ENCODE data around the gene RPL7A. TPM values are rescaled to one million over a fixed set of nuclear protein-coding genes. Genes with fewer than 3 reads are reported as not detected.

RPL7A gene
- total and polyA plus RNA-seq, 12 donors, result 859 to 3,182 (median 927) TPM

GRCh38 chr9:133368249-133368881 is 20.3 kb downstream of the RPL7A start:
- ATAC-seq (peak in 4 of 8 donors; percentile 3 to 23 (median 16)), DNase-seq (no peak)
- peak overlapping the region in 2 of 10 donors; percentile 5 to 13 for H3K27ac ChIP-seq
- no peaks in the 10 kb centered on the region for H3K27me3 ChIP-seq
- intact Hi-C loops (cut with DNase I), result no loop called here
- H3K9me3 ChIP-seq, result no peaks in the 10 kb centered on the region
- no peak overlapping the region for H3K4me3 ChIP-seq
- peaks cover 26 to 67% (median 60%) of the 10 kb centered on the region in 9 donors for H3K4me1 ChIP-seq
- TF ChIP-seq CTCF (IDR thresholded peaks at IDR 0.05), result no peak
- 66 to 78% methylated on average over 18 of the region's 18 CpGs for WGBS, 2 donors
- H3K36me3 ChIP-seq, result peaks cover 0 to 90% (median 51%) of the 10 kb centered on the region in 9 donors

GRCh38 chr9:133369422-133369821 is 21.4 kb downstream of the RPL7A start:
- WGBS, 2 donors, result 80 to 82% methylated on average over 6 of the region's 6 CpGs
- DNase-seq, result no peak
- no peak for TF ChIP-seq CTCF (IDR thresholded peaks at IDR 0.05)
- peaks cover 26 to 77% (median 71%) of the 10 kb centered on the region in 9 donors for H3K4me1 ChIP-seq
- H3K36me3 ChIP-seq, result peaks cover 0 to 86% (median 42%) of the 10 kb centered on the region in 9 donors
- no peak for ATAC-seq
- no peak overlapping the region for H3K4me3 ChIP-seq
- H3K9me3 ChIP-seq, result no peaks in the 10 kb centered on the region
- no peaks in the 10 kb centered on the region for H3K27me3 ChIP-seq
- peak overlapping the region in 1 of 10 donors; percentile 80 for H3K27ac ChIP-seq
- intact Hi-C loops (cut with DNase I), result no loop called here

GRCh38 chr9:133369933-133370332 is 21.9 kb downstream of the RPL7A start:
- no peaks in the 10 kb centered on the region for H3K9me3 ChIP-seq
- H3K27ac ChIP-seq, result peak overlapping the region in 1 of 10 donors; percentile 80
- H3K27me3 ChIP-seq, result no peaks in the 10 kb centered on the region
- H3K4me1 ChIP-seq, result peaks cover 26 to 82% (median 76%) of the 10 kb centered on the region in 9 donors
- intact Hi-C loops (cut with DNase I), result loop anchor here in 1 of 10 donors (5.0 kb wide), 1 partner anchor 33 kb away; the partner anchor contains the start of gene SURF6
- no peak for DNase-seq
- WGBS, 2 donors, result 80 to 86% methylated on average over 7 of the region's 7 CpGs
- no peak for ATAC-seq
- H3K36me3 ChIP-seq, result peaks cover 0 to 81% (median 38%) of the 10 kb centered on the region in 9 donors
- TF ChIP-seq CTCF (IDR thresholded peaks at IDR 0.05), result no peak
- H3K4me3 ChIP-seq, result no peak overlapping the region

- intact Hi-C loops (cut with DNase I), result loop anchor here in 1 of 10 donors (5.0 kb wide), 1 partner anchor 33 kb away; the partner anchor contains the start of gene SURF6
- Histone ChIP-seq H3K27ac (peak overlapping the region in 1 of 10 donors; percentile 80), H3K4me3 (peak overlapping the region in 1 of 10 donors; percentile 34), H3K4me1 (peaks cover 26 to 86% (median 77%) of the 10 kb centered on the region in 9 donors), H3K36me3 (peaks cover 0 to 73% (median 31%) of the 10 kb centered on the region in 9 donors), H3K9me3 (no peaks in the 10 kb centered on the region), H3K27me3 (no peaks in the 10 kb centered on the region)
- WGBS, 2 donors, result 73 to 79% methylated on average over 9 of the region's 9 CpGs
- ATAC-seq (no peak), DNase-seq (no peak)
- no peak for TF ChIP-seq CTCF (IDR thresholded peaks at IDR 0.05)
These were observed 22.7 kb downstream of the RPL7A start for GRCh38 chr9:133370685-133371084.
